Osteoblast (primary cell): ENCODE data around the gene RAB36. TPM values are rescaled to one million over a fixed set of nuclear protein-coding genes. Genes with fewer than 3 reads are reported as not detected.
"Not testable (repeated sequence)": the region's sequence is repeated elsewhere in the genome, so short reads cannot be mapped to it uniquely, and the experiment has no call there.

Experiments
- DNase-seq: peaks from one replicate; pipeline ENCODE4 v3.0.0; 2011; ENCODE audit warnings: low spot score, mixed read lengths; ENCODE audit not compliant: insufficient read length; ENCODE audit errors: missing footprints
- H2AFZ ChIP-seq: 2 replicates; pipeline ENCODE4 v1.6.0; 2011; ENCODE audit warnings: mild to moderate bottlenecking, low read length
- H3K27ac ChIP-seq: 2 replicates; pipeline ENCODE4 v1.5.1; 2011; ENCODE audit warnings: mild to moderate bottlenecking, low read depth, low read length, moderate library complexity
- H3K27me3 ChIP-seq: 2 replicates; pipeline ENCODE4 v1.6.0; 2012; ENCODE audit warnings: mild to moderate bottlenecking, control low read depth, inconsistent platforms, low read length, moderate library complexity; ENCODE audit not compliant: insufficient read depth
- H3K36me3 ChIP-seq: 2 replicates; pipeline ENCODE4 v1.5.1; 2011; ENCODE audit warnings: mild to moderate bottlenecking, low read length, control low read depth, moderate library complexity; ENCODE audit not compliant: insufficient read depth
- H3K4me1 ChIP-seq: 2 replicates; pipeline ENCODE4 v1.5.1; 2011; ENCODE audit warnings: mild to moderate bottlenecking, low read length, control low read depth, moderate library complexity; ENCODE audit not compliant: insufficient read depth
- H3K4me2 ChIP-seq: 2 replicates; pipeline ENCODE4 v1.6.0; 2011; ENCODE audit warnings: mild to moderate bottlenecking, low read length; ENCODE audit not compliant: insufficient read depth
- H3K4me3 ChIP-seq: fragments of 200-600 bp; sonication (generic); 3 replicates; pipeline ENCODE4 v1.5.1; 2012; ENCODE audit warnings: mild to moderate bottlenecking, low read length, inconsistent platforms; ENCODE audit not compliant: insufficient read depth
- H3K79me2 ChIP-seq: 2 replicates; pipeline ENCODE4 v1.6.0; 2012; ENCODE audit warnings: mild to moderate bottlenecking, low read length, control low read depth, inconsistent platforms; ENCODE audit not compliant: insufficient read depth
- H3K9me3 ChIP-seq: 2 replicates; pipeline ENCODE4 v1.5.1; 2011; ENCODE audit warnings: low read depth, low read length, control low read depth
- H4K20me1 ChIP-seq: 2 replicates; pipeline ENCODE4 v1.6.0; 2012; ENCODE audit warnings: mild to moderate bottlenecking, low read length, control low read depth; ENCODE audit not compliant: insufficient read depth
- CTCF ChIP-seq: IDR thresholded peaks from 2 replicates; pipeline ENCODE4 v1.5.1; 2011; ENCODE audit warnings: mild to moderate bottlenecking, low read depth, low read length, moderate library complexity; ENCODE audit errors: extremely low read depth
- total RNA-seq: library from RNA; depleted of rRNA; stranded (reverse); fragments of >200 nt; gene quantifications from 2 replicates; pipeline ENCODE4 v1.2.3, GENCODE V29; 2012

Gene RAB36
- total RNA-seq, 1 donor = 7.6 TPM

- Histone ChIP-seq H3K4me3 (no peak overlapping the region), H3K27me3 (no peaks in the 10 kb centered on the region), H3K36me3 (no peaks in the 10 kb centered on the region)
Measured at GRCh38 chr22:23132376-23133091, 12.7 kb upstream of the RAB36 start.

GRCh38 chr22:23133922-23134321 is 11.4 kb upstream of the RAB36 start:
- H3K27ac ChIP-seq = no peak overlapping the region
- H3K4me1 ChIP-seq = peaks cover 12% of the 10 kb centered on the region
- DNase-seq = no peak
- TF ChIP-seq CTCF = no peak
- H3K79me2 ChIP-seq = no peaks in the 10 kb centered on the region
- no peak overlapping the region for H2AFZ ChIP-seq
- H3K9me3 ChIP-seq = no peaks in the 10 kb centered on the region
- no peaks in the 10 kb centered on the region for H3K27me3 ChIP-seq
- no peaks in the 10 kb centered on the region for H4K20me1 ChIP-seq
- no peaks in the 10 kb centered on the region for H3K36me3 ChIP-seq
- H3K4me2 ChIP-seq = no peak overlapping the region
- no peak overlapping the region for H3K4me3 ChIP-seq

More at GRCh38 chr22:23132376-23133091, 12.7 kb upstream of the RAB36 start:
- no peak for DNase-seq
- Histone ChIP-seq H3K27ac (no peak overlapping the region), H3K9me3 (no peaks in the 10 kb centered on the region), H3K79me2 (no peaks in the 10 kb centered on the region), H4K20me1 (no peaks in the 10 kb centered on the region), H3K4me1 (no peaks in the 10 kb centered on the region), H3K4me2 (no peak overlapping the region), H2AFZ (no peak overlapping the region)
- TF ChIP-seq CTCF = no peak

- H4K20me1 ChIP-seq, H2AFZ ChIP-seq, DNase-seq, H3K27ac ChIP-seq, H3K36me3 ChIP-seq, H3K9me3 ChIP-seq, H3K4me2 ChIP-seq, H3K27me3 ChIP-seq, H3K4me3 ChIP-seq, H3K79me2 ChIP-seq: not testable (repeated sequence)
- peaks cover 12% of the 10 kb centered on the region for H3K4me1 ChIP-seq
Measured at GRCh38 chr22:23136991-23137390, 8.3 kb upstream of the RAB36 start.

GRCh38 chr22:23137468-23137867 is 7.8 kb upstream of the RAB36 start:
- H3K4me3 ChIP-seq = no peak overlapping the region
- no peak overlapping the region for H3K4me2 ChIP-seq
- H3K79me2 ChIP-seq = no peaks in the 10 kb centered on the region
- H3K36me3 ChIP-seq = no peaks in the 10 kb centered on the region
- H3K27me3 ChIP-seq = no peaks in the 10 kb centered on the region
- H4K20me1 ChIP-seq = no peaks in the 10 kb centered on the region
- H3K27ac ChIP-seq = no peak overlapping the region
- no peak overlapping the region for H2AFZ ChIP-seq
- no peaks in the 10 kb centered on the region for H3K9me3 ChIP-seq
- TF ChIP-seq CTCF = no peak
- DNase-seq = no peak
- H3K4me1 ChIP-seq = peaks cover 12% of the 10 kb centered on the region
